HepG2 (cell line): Measurements from ENCODE around the gene PXYLP1.

ENCODE experiments used
- GTF2F1 ChIP-seq: fragments of 150-350 bp; IDR thresholded peaks from 2 replicates; pipeline ENCODE4 v1.6.1; 2014; ENCODE audit warnings: low read length
- JUND ChIP-seq: sonication (generic); formaldehyde crosslinking; IDR thresholded peaks from 2 replicates; pipeline ENCODE4 v1.8.0; 2022; ENCODE audit warnings: mild to moderate bottlenecking, missing genetic modification reagents
- TF ChIP-seq, protein P1 (sequence below): sonication (generic); formaldehyde crosslinking; IDR thresholded peaks from 2 replicates; pipeline ENCODE4 v1.4.0; 2020; ENCODE audit warnings: missing genetic modification reagents
- TF ChIP-seq, protein P2 (sequence below): sonication (generic); formaldehyde crosslinking; IDR thresholded peaks from 2 replicates; pipeline ENCODE4 v1.4.0; 2020; ENCODE audit warnings: mild to moderate bottlenecking, missing genetic modification reagents, borderline replicate concordance

GRCh38 chr3:141234283-141234682, 2.7 kb downstream of the PXYLP1 start:
- TF ChIP-seq JUND (CRISPR knock-in tag) = no peak
- TF ChIP-seq, protein P1, sequence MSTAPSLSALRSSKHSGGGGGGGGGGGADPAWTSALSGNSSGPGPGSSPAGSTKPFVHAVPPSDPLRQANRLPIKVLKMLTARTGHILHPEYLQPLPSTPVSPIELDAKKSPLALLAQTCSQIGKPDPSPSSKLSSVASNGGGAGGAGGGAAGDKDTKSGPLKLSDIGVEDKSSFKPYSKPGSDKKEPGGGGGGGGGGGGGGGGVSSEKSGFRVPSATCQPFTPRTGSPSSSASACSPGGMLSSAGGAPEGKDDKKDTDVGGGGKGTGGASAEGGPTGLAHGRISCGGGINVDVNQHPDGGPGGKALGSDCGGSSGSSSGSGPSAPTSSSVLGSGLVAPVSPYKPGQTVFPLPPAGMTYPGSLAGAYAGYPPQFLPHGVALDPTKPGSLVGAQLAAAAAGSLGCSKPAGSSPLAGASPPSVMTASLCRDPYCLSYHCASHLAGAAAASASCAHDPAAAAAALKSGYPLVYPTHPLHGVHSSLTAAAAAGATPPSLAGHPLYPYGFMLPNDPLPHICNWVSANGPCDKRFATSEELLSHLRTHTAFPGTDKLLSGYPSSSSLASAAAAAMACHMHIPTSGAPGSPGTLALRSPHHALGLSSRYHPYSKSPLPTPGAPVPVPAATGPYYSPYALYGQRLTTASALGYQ (CRISPR knock-in tag) = no peak
- no peak for TF ChIP-seq GTF2F1
- TF ChIP-seq, protein P2, sequence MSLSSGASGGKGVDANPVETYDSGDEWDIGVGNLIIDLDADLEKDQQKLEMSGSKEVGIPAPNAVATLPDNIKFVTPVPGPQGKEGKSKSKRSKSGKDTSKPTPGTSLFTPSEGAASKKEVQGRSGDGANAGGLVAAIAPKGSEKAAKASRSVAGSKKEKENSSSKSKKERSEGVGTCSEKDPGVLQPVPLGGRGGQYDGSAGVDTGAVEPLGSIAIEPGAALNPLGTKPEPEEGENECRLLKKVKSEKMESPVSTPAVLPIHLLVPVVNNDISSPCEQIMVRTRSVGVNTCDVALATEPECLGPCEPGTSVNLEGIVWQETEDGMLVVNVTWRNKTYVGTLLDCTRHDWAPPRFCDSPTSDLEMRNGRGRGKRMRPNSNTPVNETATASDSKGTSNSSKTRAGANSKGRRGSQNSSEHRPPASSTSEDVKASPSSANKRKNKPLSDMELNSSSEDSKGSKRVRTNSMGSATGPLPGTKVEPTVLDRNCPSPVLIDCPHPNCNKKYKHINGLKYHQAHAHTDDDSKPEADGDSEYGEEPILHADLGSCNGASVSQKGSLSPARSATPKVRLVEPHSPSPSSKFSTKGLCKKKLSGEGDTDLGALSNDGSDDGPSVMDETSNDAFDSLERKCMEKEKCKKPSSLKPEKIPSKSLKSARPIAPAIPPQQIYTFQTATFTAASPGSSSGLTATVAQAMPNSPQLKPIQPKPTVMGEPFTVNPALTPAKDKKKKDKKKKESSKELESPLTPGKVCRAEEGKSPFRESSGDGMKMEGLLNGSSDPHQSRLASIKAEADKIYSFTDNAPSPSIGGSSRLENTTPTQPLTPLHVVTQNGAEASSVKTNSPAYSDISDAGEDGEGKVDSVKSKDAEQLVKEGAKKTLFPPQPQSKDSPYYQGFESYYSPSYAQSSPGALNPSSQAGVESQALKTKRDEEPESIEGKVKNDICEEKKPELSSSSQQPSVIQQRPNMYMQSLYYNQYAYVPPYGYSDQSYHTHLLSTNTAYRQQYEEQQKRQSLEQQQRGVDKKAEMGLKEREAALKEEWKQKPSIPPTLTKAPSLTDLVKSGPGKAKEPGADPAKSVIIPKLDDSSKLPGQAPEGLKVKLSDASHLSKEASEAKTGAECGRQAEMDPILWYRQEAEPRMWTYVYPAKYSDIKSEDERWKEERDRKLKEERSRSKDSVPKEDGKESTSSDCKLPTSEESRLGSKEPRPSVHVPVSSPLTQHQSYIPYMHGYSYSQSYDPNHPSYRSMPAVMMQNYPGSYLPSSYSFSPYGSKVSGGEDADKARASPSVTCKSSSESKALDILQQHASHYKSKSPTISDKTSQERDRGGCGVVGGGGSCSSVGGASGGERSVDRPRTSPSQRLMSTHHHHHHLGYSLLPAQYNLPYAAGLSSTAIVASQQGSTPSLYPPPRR = no peak
